Astrocyte of the spinal cord (primary cell): Measurements from ENCODE around the gene DISC1.

Experiments used
- DNase-seq: peaks from one replicate; pipeline ENCODE4 v3.0.0; 2011; ENCODE audit warnings: low read depth, low spot score
- H3K4me3 ChIP-seq: 2 replicates; pipeline ENCODE4 v1.5.1; 2011; ENCODE audit warnings: low read depth, mild to moderate bottlenecking, low read length, moderate library complexity
- in situ Hi-C: cut with HindIII; loops from 2 replicates; pipeline ENCODE4 v1.10.0; 2017; ENCODE audit warnings: low sequenced_read_pairs
- TF ChIP-seq, protein P1 (sequence below): IDR thresholded peaks from 2 replicates; pipeline ENCODE4 v1.5.1; 2012; ENCODE audit warnings: low read depth, mild to moderate bottlenecking, low read length, inconsistent platforms

DISC1 gene

DNA sequence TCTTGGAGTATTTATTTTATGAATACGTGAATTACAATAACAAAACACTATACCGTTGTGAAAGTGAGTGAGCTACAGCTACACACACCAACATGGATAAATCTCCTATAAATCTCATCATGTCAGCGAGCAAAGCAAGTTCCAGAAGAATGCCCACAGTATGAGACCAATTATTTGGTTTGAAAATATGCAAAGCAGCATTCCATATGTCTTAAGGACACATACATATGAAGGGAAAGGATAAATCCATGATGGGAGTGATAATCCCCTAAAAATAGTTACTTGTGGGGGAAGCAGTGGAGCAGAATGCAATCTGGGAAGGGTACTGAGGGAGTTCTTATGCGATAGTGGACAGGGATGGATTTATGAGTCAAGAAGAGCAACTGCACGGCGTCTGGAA is 261.3 kb downstream of the DISC1 start:
- in situ Hi-C loops, result no loop called here
- DNase-seq, result no peak
- TF ChIP-seq, protein P1, sequence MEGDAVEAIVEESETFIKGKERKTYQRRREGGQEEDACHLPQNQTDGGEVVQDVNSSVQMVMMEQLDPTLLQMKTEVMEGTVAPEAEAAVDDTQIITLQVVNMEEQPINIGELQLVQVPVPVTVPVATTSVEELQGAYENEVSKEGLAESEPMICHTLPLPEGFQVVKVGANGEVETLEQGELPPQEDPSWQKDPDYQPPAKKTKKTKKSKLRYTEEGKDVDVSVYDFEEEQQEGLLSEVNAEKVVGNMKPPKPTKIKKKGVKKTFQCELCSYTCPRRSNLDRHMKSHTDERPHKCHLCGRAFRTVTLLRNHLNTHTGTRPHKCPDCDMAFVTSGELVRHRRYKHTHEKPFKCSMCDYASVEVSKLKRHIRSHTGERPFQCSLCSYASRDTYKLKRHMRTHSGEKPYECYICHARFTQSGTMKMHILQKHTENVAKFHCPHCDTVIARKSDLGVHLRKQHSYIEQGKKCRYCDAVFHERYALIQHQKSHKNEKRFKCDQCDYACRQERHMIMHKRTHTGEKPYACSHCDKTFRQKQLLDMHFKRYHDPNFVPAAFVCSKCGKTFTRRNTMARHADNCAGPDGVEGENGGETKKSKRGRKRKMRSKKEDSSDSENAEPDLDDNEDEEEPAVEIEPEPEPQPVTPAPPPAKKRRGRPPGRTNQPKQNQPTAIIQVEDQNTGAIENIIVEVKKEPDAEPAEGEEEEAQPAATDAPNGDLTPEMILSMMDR, result no peak
- H3K4me3 ChIP-seq, result no peak overlapping the region

DNA sequence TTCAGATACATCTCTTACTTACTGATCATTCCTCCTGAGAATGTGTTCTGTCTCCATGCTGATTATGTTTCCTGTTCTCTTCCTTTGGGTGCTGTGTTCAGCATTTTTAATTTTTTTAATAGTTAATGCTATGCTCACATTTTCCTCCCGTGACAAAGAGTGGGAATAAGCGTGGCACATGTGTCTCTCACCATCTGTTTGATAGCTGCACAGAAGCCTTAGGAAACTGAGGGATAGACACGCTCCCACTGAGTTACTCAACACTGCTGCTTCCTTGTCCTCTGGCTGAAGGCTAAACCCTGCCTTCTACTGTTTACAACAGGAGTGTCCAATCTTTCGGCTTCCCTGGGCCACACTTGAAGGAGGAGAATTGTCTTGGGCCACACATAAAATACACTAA is 264.2 kb downstream of the DISC1 start:
- no peak overlapping the region for H3K4me3 ChIP-seq
- in situ Hi-C loops, result no loop called here
- no peak for DNase-seq
- TF ChIP-seq, protein P1, result no peak

DNA sequence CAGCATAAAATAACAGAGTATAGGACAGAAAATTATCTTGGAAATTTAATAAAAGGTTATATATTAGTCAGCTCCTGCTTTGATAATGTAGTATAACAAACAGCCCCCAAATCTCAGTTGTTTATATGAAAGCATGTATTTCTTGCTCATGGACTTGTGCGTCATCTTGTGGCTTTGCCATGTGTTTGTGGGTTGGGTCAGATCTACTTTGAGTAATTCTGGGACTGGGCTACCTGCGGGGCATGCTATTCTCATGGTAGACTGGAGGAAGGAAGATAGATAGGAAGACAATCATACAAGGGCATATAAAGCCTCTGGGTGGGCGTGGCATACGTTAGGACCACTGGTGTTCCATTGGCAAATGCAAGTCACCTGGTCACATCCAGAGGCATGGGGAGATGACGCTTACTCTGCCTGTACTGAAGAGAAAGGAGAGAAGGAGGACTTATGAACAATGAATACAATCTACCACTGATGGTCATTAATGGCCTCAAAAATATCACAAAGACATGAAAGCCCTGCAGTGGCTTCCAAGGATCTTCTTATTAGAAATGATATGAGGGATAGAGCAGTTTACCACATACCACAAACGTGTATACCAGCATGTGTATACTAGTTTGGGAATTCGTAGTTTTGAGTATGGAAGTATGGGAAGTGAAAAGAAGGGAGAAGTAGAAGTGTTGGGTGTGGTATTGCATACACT is 267.0 kb downstream of the DISC1 start:
- DNase-seq, result no peak
- in situ Hi-C loops, result no loop called here
- H3K4me3 ChIP-seq, result no peak overlapping the region
- TF ChIP-seq, protein P1, result no peak

DNA sequence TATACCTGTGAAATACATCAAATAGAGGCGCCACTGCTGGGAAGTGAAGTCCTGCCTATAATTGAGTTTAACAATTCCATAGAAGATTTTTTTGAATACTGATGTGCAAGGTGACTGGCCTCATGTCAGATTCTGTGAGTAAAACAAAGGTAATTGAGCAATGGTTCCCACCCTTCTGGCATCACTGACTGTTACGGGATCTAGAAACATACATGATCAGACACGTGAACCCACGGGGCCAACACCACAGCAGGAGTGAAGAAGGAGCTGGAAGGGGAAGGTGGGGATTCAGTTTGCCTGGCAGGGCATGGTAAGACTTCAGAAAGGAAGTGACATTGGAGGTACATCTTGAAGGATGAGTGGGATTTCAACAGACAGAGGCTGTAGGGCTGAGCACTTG is 270.2 kb downstream of the DISC1 start:
- TF ChIP-seq, protein P1, result no peak
- no peak overlapping the region for H3K4me3 ChIP-seq
- DNase-seq, result no peak
- in situ Hi-C loops, result no loop called here

DNA sequence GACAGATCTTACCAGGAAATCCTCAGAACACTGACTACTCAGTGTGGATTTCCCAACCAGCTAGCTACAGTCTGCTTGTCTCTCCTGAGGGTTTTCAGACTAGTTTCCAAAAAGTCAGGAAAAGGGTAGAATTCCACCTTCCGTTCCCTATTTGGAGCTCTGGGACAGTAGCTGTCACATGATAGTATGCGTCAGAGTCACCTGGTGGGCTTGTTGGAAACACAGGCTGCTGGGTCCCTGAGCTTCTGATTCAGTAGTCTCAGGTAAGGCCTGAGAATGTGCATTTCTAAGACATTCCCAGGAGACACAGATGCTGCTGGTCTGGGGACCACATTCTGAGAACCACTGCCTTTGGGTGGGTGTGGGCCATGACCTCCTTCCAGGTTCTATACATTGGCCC is 272.5 kb downstream of the DISC1 start:
- in situ Hi-C loops, result no loop called here
- H3K4me3 ChIP-seq, result no peak overlapping the region
- TF ChIP-seq, protein P1, result no peak
- DNase-seq, result no peak

DNA sequence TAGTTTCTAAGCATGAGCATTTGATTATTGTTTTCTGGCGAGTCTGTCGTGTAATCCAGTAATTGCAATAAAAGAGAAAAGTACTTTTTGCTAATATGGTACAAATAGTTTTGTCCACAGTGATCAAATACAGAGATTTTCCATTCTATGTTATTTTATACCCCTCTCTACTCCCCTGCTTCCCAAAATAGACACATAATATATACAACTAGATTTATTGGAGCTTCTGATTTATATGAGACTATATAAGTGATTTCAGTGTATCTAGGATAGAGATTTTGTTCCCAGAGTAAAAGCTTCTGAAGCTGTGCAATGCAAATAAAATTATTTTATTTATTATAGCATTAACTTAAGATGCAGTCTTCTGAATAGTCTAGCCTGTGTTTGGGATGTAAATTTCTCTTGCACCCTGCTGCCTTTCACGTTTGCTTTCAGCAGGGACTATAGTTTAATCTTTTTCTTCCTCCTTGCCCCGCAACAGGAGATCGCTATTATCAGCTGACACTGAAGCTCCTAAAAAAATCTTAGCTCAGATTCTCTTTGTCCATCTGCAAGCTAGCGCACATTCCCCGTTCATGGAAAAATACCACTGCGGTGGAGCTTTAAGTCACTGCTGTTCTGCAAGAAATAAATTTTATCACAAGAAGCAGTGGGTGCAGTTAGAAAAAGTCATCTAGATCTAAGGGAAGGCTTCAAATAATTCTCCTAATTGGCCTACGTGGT is 273.3 kb downstream of the DISC1 start:
- in situ Hi-C loops, result no loop called here
- no peak overlapping the region for H3K4me3 ChIP-seq
- TF ChIP-seq, protein P1, result no peak
- DNase-seq, result peak; percentile 26
